PC-3 (cell line): Measurements from ENCODE around the gene NDC1.

Experiments used
- EZH2 ChIP-seq: fragments of 300-600 bp; sonication (generic); IDR thresholded peaks from one replicate; pipeline ENCODE4 v1.6.1; 2017; ENCODE audit warnings: antibody characterized with exemption, mild to moderate bottlenecking, low read length; ENCODE audit not compliant: unreplicated experiment
- TF ChIP-seq, protein P1 (sequence below): fragments of 300-600 bp; sonication (generic); conservative IDR thresholded peaks from 2 replicates; pipeline ENCODE4 v1.5.1; 2017; ENCODE audit warnings: antibody characterized with exemption, low read depth, mild to moderate bottlenecking, low read length

DNA sequence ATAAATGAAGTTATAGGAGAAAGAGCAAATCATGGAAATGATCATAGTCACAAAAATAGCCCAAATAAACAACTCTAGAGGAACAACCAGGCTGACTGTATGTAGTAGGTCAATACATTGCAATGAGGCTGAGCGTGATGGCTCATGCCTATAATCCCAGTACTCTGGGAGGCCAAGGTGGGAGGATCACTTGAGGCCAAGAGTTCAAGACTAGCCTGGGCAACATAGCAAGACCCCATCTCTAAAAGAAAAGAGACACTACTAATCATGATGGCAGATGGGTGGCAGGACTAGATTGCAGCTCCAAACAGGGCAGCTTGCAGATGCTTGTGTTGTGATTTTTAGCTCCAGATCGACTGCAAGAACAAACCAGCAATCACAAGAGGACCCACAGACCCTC lies 27.6 kb downstream of the NDC1 start:
- no peak for TF ChIP-seq EZH2
- TF ChIP-seq, protein P1, sequence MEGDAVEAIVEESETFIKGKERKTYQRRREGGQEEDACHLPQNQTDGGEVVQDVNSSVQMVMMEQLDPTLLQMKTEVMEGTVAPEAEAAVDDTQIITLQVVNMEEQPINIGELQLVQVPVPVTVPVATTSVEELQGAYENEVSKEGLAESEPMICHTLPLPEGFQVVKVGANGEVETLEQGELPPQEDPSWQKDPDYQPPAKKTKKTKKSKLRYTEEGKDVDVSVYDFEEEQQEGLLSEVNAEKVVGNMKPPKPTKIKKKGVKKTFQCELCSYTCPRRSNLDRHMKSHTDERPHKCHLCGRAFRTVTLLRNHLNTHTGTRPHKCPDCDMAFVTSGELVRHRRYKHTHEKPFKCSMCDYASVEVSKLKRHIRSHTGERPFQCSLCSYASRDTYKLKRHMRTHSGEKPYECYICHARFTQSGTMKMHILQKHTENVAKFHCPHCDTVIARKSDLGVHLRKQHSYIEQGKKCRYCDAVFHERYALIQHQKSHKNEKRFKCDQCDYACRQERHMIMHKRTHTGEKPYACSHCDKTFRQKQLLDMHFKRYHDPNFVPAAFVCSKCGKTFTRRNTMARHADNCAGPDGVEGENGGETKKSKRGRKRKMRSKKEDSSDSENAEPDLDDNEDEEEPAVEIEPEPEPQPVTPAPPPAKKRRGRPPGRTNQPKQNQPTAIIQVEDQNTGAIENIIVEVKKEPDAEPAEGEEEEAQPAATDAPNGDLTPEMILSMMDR = no peak
